Measurements from ENCODE around the gene ALX4. TPM values are rescaled to one million over a fixed set of nuclear protein-coding genes. Genes with fewer than 3 reads are reported as not detected.

Gene ALX4
- polyA plus RNA-seq, 1 of the 3 experiments (the other 2 are of a cell fraction), result under 0.01 TPM

DNA sequence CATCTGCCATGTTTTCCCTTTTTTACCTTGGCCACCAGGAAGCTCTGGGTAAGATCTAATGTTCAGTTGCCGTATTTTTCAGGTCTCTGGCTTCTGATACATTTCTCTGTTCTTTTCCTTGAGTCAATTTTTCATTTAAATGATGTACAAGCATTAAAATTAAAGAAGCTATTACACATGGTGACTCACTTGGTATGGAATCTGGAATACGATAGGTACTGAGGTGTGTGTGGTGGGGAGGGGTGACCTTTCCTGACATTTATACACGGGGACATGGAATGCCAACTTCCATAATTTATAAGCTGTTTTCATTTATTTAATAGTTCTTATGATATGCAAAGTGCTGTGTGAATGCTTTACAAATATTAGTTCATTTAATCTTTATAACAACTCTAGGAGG lies 47.8 kb upstream of the ALX4 start:
- H3K79me2 ChIP-seq (ENCODE audit: insufficient read depth), result no peaks in the 10 kb centered on the region
- TF ChIP-seq FOSL2 (IDR thresholded peaks at IDR 0.05; ENCODE audit: borderline replicate concordance, low read depth) (no peak), GATA2 (CRISPR knock-in tag; IDR thresholded peaks at IDR 0.05) (no peak), CHD2 (IDR thresholded peaks at IDR 0.05; ENCODE audit: low read length, partially characterized antibody) (no peak), RXRA (IDR thresholded peaks at IDR 0.05; ENCODE audit: borderline replicate concordance, low read depth) (no peak), TAF1 (IDR thresholded peaks at IDR 0.05; ENCODE audit: borderline replicate concordance, low read depth, low read length) (no peak), MEF2A (IDR thresholded peaks at IDR 0.05; ENCODE audit: borderline replicate concordance, low read depth) (no peak), NFIC (IDR thresholded peaks at IDR 0.05; ENCODE audit: borderline replicate concordance) (no peak), TEAD4 (IDR thresholded peaks at IDR 0.05; ENCODE audit: borderline replicate concordance, insufficient read depth) (no peak), NRF1 (IDR thresholded peaks at IDR 0.05; ENCODE audit: low read depth, low read length) (no peak), GABPA (IDR thresholded peaks at IDR 0.05; ENCODE audit: low read depth) (no peak), YY1 (IDR thresholded peaks at IDR 0.05; ENCODE audit: low read depth) (no peak), RCOR1 (IDR thresholded peaks at IDR 0.05; ENCODE audit: low read length) (no peak), JUND (IDR thresholded peaks at IDR 0.05) (no peak), POLR2AphosphoS5 (IDR thresholded peaks at IDR 0.05; ENCODE audit: low read depth, low read length) (no peak), RFX5 (IDR thresholded peaks at IDR 0.05; ENCODE audit: low read length) (no peak), RAD21 (IDR thresholded peaks at IDR 0.05; ENCODE audit: low read length) (no peak), FOXM1 (IDR thresholded peaks at IDR 0.05; ENCODE audit: low read depth) (no peak)
- TF ChIP-seq, protein P1, sequence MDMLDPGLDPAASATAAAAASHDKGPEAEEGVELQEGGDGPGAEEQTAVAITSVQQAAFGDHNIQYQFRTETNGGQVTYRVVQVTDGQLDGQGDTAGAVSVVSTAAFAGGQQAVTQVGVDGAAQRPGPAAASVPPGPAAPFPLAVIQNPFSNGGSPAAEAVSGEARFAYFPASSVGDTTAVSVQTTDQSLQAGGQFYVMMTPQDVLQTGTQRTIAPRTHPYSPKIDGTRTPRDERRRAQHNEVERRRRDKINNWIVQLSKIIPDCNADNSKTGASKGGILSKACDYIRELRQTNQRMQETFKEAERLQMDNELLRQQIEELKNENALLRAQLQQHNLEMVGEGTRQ (IDR thresholded peaks at IDR 0.05; ENCODE audit: borderline replicate concordance, low read depth, low read length), result no peak
- TF ChIP-seq, protein P2, sequence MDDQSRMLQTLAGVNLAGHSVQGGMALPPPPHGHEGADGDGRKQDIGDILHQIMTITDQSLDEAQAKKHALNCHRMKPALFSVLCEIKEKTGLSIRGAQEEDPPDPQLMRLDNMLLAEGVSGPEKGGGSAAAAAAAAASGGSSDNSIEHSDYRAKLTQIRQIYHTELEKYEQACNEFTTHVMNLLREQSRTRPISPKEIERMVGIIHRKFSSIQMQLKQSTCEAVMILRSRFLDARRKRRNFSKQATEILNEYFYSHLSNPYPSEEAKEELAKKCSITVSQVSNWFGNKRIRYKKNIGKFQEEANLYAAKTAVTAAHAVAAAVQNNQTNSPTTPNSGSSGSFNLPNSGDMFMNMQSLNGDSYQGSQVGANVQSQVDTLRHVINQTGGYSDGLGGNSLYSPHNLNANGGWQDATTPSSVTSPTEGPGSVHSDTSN (IDR thresholded peaks at IDR 0.05), result no peak
- TF ChIP-seq, protein P3, sequence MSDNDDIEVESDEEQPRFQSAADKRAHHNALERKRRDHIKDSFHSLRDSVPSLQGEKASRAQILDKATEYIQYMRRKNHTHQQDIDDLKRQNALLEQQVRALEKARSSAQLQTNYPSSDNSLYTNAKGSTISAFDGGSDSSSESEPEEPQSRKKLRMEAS (IDR thresholded peaks at IDR 0.05; ENCODE audit: low read depth), result no peak
- H3K27ac ChIP-seq (ENCODE audit: low read depth in 2 of 2, low read length in 1 of 2), result no peak overlapping the region
- peaks cover 8% of the 10 kb centered on the region for H3K27me3 ChIP-seq (ENCODE audit: insufficient read depth)
- no peak for DNase-seq
- WGBS (ENCODE audit: low lambda C conversion rate), result 53% methylated on average over 3 of the region's 3 CpGs
- no peak overlapping the region for H2AFZ ChIP-seq (ENCODE audit: low read depth)
- H3K36me3 ChIP-seq (replicated peaks in 1 of 2; ENCODE audit: control insufficient read depth in 1 of 2, insufficient read depth in 2 of 2, low read length in 1 of 2), result no peaks in the 10 kb centered on the region
- H3K9me2 ChIP-seq, result no peaks in the 10 kb centered on the region
- no peak overlapping the region for H3K4me3 ChIP-seq (ENCODE audit: low read depth in 2 of 2, low read length in 1 of 2)
- no peaks in the 10 kb centered on the region for H3F3A ChIP-seq (replicated peaks; ENCODE audit: insufficient read depth)
- H3K4me2 ChIP-seq, result no peak overlapping the region
- no peaks in the 10 kb centered on the region for H3K9me3 ChIP-seq
- no peaks in the 10 kb centered on the region for H4K20me1 ChIP-seq (ENCODE audit: insufficient read depth)
- ChIA-PET POLR2A (no interaction called here), CTCF (interaction anchor here (0.8 to 1.2 kb wide), 4 partner anchors 15 to 264 kb away, joined by 3 to 4 read pairs (median 3); no protein-coding TSS in a partner anchor)
- peaks cover 0 to 6% of the 10 kb centered on the region in 2 experiments; a peak in 1 of 4 replicates for H3K4me1 ChIP-seq (ENCODE audit: control insufficient read depth in 1 of 2, insufficient read depth in 2 of 2, low read depth in 1 of 2, low read length in 1 of 2)
- no peak overlapping the region for H3K9ac ChIP-seq

Measured in SK-N-SH (cell line).